HepG2 (cell line): ENCODE measurements around the gene ISG20L2. TPM values are rescaled to one million over a fixed set of nuclear protein-coding genes. Genes with fewer than 3 reads are reported as not detected.

ENCODE experiments used
- ARHGAP35 ChIP-seq: sonication (generic); formaldehyde crosslinking; IDR thresholded peaks from 2 replicates; pipeline ENCODE4 v1.9.0; 2022; ENCODE audit warnings: mild to moderate bottlenecking, inconsistent platforms, moderate library complexity, missing genetic modification reagents, borderline replicate concordance
- BHLHE40 ChIP-seq: IDR thresholded peaks from 2 replicates; pipeline ENCODE4 v1.6.1; 2011; ENCODE audit warnings: low read length, improper control_type of control experiment
- CEBPG ChIP-seq: IDR thresholded peaks from 2 replicates; pipeline ENCODE4 v1.6.1; 2016
- CENPX ChIP-seq: sonication (generic); formaldehyde crosslinking; IDR thresholded peaks from 2 replicates; pipeline ENCODE4 v1.9.0; 2021; ENCODE audit warnings: mild to moderate bottlenecking, missing genetic modification reagents, moderate library complexity
- DNMT1 ChIP-seq: sonication (generic); formaldehyde crosslinking; IDR thresholded peaks from 2 replicates; pipeline ENCODE4 v1.5.1; 2020; ENCODE audit warnings: mild to moderate bottlenecking, missing genetic modification reagents
- DNMT3B ChIP-seq: conservative IDR thresholded peaks from 2 replicates; pipeline ENCODE4 v1.6.1; 2016; ENCODE audit warnings: missing biosample characterization, control low read depth
- FOSL2 ChIP-seq: sonication (generic); formaldehyde crosslinking; IDR thresholded peaks from 2 replicates; pipeline ENCODE4 v1.4.0; 2020; ENCODE audit warnings: missing genetic modification reagents
- GFI1 ChIP-seq: sonication (generic); formaldehyde crosslinking; IDR thresholded peaks from 2 replicates; pipeline ENCODE4 v1.5.0; 2020; ENCODE audit warnings: missing genetic modification reagents, mild to moderate bottlenecking, borderline replicate concordance
- IKZF1 ChIP-seq: fragments of 450-650 bp; IDR thresholded peaks from 2 replicates; pipeline ENCODE4 v1.7.1; 2016
- ISX ChIP-seq: sonication (generic); formaldehyde crosslinking; conservative IDR thresholded peaks from 2 replicates; pipeline ENCODE4 v1.5.0; 2020; ENCODE audit warnings: missing genetic modification reagents
- JUNB ChIP-seq: sonication (generic); formaldehyde crosslinking; IDR thresholded peaks from 2 replicates; pipeline ENCODE4 v1.8.0; 2022; ENCODE audit warnings: missing genetic modification reagents, mild to moderate bottlenecking, borderline replicate concordance
- KAT8 ChIP-seq: IDR thresholded peaks from 2 replicates; pipeline ENCODE4 v1.6.1; 2016; ENCODE audit warnings: missing genetic modification reagents, missing compliant biosample characterization
- KDM5B ChIP-seq: sonication (generic); formaldehyde crosslinking; IDR thresholded peaks from 2 replicates; pipeline ENCODE4 v1.4.0; 2020; ENCODE audit warnings: missing genetic modification reagents, mild to moderate bottlenecking, borderline replicate concordance
- KLF16 ChIP-seq, 2 experiments: sonication (generic) in 1 of 2; formaldehyde crosslinking in 1 of 2; IDR thresholded peaks; 2 replicates each; pipeline versions ENCODE4 v1.6.1 to v1.8.0; 2016 to 2023; ENCODE audit warnings: missing genetic modification reagents in 2 of 2, missing compliant biosample characterization in 1 of 2
- KLF6 ChIP-seq: IDR thresholded peaks from 2 replicates; pipeline ENCODE4 v1.8.0; 2016; ENCODE audit warnings: missing biosample characterization, missing genetic modification reagents
- MBNL3 ChIP-seq: fragments of 250-450 bp; sonication (Bioruptor Pico); conservative IDR thresholded peaks from 2 replicates; pipeline ENCODE4 v1.8.0; 2022; ENCODE audit warnings: mild to moderate bottlenecking, inconsistent platforms
- NFAT5 ChIP-seq: sonication (generic); formaldehyde crosslinking; IDR thresholded peaks from 2 replicates; pipeline ENCODE4 v1.4.0; 2020; ENCODE audit warnings: missing genetic modification reagents
- PITX1 ChIP-seq: sonication (generic); formaldehyde crosslinking; IDR thresholded peaks from 2 replicates; pipeline ENCODE4 v1.5.1; 2020; ENCODE audit warnings: mild to moderate bottlenecking, missing genetic modification reagents
- POGZ ChIP-seq: sonication (generic); formaldehyde crosslinking; IDR thresholded peaks from 2 replicates; pipeline ENCODE4 v1.4.0; 2020; ENCODE audit warnings: mild to moderate bottlenecking, missing genetic modification reagents
- SMAD1 ChIP-seq: sonication (generic); formaldehyde crosslinking; IDR thresholded peaks from 2 replicates; pipeline ENCODE4 v1.4.0; 2020; ENCODE audit warnings: missing genetic modification reagents, low read depth, mild to moderate bottlenecking, borderline replicate concordance
- ZBTB8A ChIP-seq: sonication (generic); formaldehyde crosslinking; IDR thresholded peaks from 2 replicates; pipeline ENCODE4 v1.4.0; 2020; ENCODE audit warnings: mild to moderate bottlenecking, low read depth, missing genetic modification reagents, borderline replicate concordance
- polyA plus RNA-seq, 8 experiments: library from polyadenylated mRNA; depleted of rRNA in 3 of 8; stranded (reverse) in 7 of 8; unstranded in 1 of 8; fragments of >200 nt; fragmentation: Illumina TruSeq in 4 of 8; extraction: Trizol in 4 of 8; gene quantifications; 2 replicates each; pipeline versions ENCODE4 v1.2.1 to v1.2.3, GENCODE V29; 2011 to 2016; ENCODE audit warnings: low read depth in 4 of 8, missing spikeins in 1 of 8, mixed read lengths in 1 of 8; ENCODE audit not compliant: insufficient read depth in 1 of 8
- total RNA-seq, 5 experiments: library from RNA; depleted of rRNA; stranded (reverse); fragments of >200 nt; fragmentation: Illumina TruSeq; extraction: Trizol; gene quantifications; 2 replicates each; pipeline ENCODE4 v1.2.3, GENCODE V29; 2016; ENCODE audit warnings: low read depth in 1 of 5
- TF ChIP-seq, protein P1 (sequence below): sonication (generic); formaldehyde crosslinking; IDR thresholded peaks from 2 replicates; pipeline ENCODE4 v1.4.0; 2020; ENCODE audit warnings: missing genetic modification reagents

The ISG20L2 gene
- total and polyA plus RNA-seq, 2 of the 13 experiments (the other 11 are each of a cell fraction or from before 2014, with no cell fraction given): 19.8 to 21.3 TPM

GRCh38 chr1:156676820-156677615 lies 51.5 kb downstream of the ISG20L2 start, which contains the start of gene NES (continued):
- TF ChIP-seq, protein P1, sequence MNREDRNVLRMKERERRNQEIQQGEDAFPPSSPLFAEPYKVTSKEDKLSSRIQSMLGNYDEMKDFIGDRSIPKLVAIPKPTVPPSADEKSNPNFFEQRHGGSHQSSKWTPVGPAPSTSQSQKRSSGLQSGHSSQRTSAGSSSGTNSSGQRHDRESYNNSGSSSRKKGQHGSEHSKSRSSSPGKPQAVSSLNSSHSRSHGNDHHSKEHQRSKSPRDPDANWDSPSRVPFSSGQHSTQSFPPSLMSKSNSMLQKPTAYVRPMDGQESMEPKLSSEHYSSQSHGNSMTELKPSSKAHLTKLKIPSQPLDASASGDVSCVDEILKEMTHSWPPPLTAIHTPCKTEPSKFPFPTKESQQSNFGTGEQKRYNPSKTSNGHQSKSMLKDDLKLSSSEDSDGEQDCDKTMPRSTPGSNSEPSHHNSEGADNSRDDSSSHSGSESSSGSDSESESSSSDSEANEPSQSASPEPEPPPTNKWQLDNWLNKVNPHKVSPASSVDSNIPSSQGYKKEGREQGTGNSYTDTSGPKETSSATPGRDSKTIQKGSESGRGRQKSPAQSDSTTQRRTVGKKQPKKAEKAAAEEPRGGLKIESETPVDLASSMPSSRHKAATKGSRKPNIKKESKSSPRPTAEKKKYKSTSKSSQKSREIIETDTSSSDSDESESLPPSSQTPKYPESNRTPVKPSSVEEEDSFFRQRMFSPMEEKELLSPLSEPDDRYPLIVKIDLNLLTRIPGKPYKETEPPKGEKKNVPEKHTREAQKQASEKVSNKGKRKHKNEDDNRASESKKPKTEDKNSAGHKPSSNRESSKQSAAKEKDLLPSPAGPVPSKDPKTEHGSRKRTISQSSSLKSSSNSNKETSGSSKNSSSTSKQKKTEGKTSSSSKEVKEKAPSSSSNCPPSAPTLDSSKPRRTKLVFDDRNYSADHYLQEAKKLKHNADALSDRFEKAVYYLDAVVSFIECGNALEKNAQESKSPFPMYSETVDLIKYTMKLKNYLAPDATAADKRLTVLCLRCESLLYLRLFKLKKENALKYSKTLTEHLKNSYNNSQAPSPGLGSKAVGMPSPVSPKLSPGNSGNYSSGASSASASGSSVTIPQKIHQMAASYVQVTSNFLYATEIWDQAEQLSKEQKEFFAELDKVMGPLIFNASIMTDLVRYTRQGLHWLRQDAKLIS: no peak
- TF ChIP-seq NFAT5 (CRISPR knock-in tag) (0 out of 2 replicates have a peak, but pooled peaks have one; percentile 26), CEBPG (CRISPR knock-in tag) (no peak), KLF6 (CRISPR knock-in tag) (0 out of 2 replicates have a peak, but pooled peaks have one; percentile 46), ZBTB8A (no peak), ARHGAP35 (CRISPR knock-in tag) (no peak), BHLHE40 (no peak), DNMT1 (CRISPR knock-in tag) (no peak), IKZF1 (no peak), JUNB (CRISPR knock-in tag) (no peak), KAT8 (CRISPR knock-in tag) (0 out of 2 replicates have a peak, but pooled peaks have one; percentile 45), FOSL2 (CRISPR knock-in tag) (0 out of 2 replicates have a peak, but pooled peaks have one; percentile 19), MBNL3 (CRISPR knock-in tag) (no peak), GFI1 (CRISPR knock-in tag) (0 out of 2 replicates have a peak, but pooled peaks have one; percentile 49), SMAD1 (no peak), KDM5B (no peak; the same call in 1 of the 2 replicates), KLF16 (CRISPR knock-in tag; IDR thresholded peaks at IDR 0.05) (0 out of 4 replicates have a peak, but pooled peaks of 1 of the 2 experiments have one; percentile 13), POGZ (CRISPR knock-in tag) (no peak), CENPX (no peak), DNMT3B (CRISPR knock-in tag) (no peak), ISX (CRISPR knock-in tag) (no peak), PITX1 (no peak)
